GM12891 (cell line): ENCODE results near the gene ADRA1B.

Experiments used
- POLR2A ChIP-seq: IDR thresholded peaks from 2 replicates; pipeline ENCODE4 v1.6.1; 2011; ENCODE audit warnings: low read depth, low read length, control low read depth
- POLR2AphosphoS5 ChIP-seq: IDR thresholded peaks from 2 replicates; pipeline ENCODE4 v1.6.1; 2011; ENCODE audit warnings: low read depth, low read length, control low read depth
- POU2F2 ChIP-seq: IDR thresholded peaks from 2 replicates; pipeline ENCODE4 v1.6.1; 2011; ENCODE audit warnings: low read depth, mild to moderate bottlenecking, control low read depth, low read length, moderate library complexity

DNA sequence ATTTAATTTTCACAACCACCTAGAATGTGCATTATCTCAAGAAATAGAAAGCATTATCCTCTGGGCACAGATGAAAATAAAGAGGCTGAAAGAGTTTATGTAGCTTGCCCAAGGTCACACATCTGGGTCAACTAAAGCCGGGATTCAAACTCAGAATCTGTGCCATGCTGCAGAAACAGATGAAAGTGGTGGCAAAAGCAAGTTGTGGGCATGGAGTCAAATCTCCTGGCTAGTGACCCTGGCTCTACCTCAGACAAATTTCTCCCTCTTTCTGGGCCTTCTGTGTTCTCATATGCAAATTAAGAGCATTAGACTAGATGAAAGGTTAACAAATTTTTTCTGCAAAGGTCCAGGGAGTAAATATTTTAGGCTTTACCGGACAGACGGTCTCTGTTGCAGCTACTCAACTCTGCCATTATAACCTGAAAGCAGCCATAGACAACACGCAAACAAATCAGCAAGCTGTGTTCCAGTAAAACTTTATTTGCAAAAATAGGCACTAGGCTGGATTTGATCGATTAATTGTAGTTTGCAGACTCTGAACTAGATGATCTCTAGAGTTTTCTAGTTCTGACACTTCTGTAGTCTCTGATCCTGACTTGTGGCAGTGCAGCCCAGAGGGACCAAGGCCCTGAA, 6.0 kb upstream of the ADRA1B start:
- TF ChIP-seq POLR2A: no peak
- TF ChIP-seq POLR2AphosphoS5: no peak
- no peak for TF ChIP-seq POU2F2
